H9 (cell line): ENCODE results near the gene RERE. TPM values are rescaled to one million over a fixed set of nuclear protein-coding genes. Genes with fewer than 3 reads are reported as not detected.
A peak's percentile ranks its signal among the peaks of the same experiment; 100 is the strongest.

Source experiments
- DNase-seq: peaks from one replicate; pipeline ENCODE4 v3.0.0-alpha.2; 2017
- H2AFZ ChIP-seq: one replicate; pipeline ENCODE4 v1.6.1; 2013; ENCODE audit warnings: mild to moderate bottlenecking, low read length, control low read depth, moderate library complexity
- H2AK5ac ChIP-seq: 2 replicates; pipeline ENCODE4 v1.6.1; 2013; ENCODE audit warnings: low read length, control low read depth, mixed read lengths; ENCODE audit not compliant: insufficient read length
- H2BK120ac ChIP-seq: one replicate; pipeline ENCODE4 v1.6.1; 2013; ENCODE audit warnings: low read depth, mild to moderate bottlenecking, low read length, control low read depth, inconsistent platforms; ENCODE audit not compliant: poor library complexity, severe bottlenecking
- H2BK12ac ChIP-seq: 2 replicates; pipeline ENCODE4 v1.6.1; 2013; ENCODE audit warnings: low read length, control low read depth, mixed read lengths, low read depth; ENCODE audit not compliant: insufficient read length
- H2BK15ac ChIP-seq: 2 replicates; pipeline ENCODE4 v1.6.1; 2013; ENCODE audit warnings: low read depth, low read length, control low read depth
- H2BK20ac ChIP-seq: one replicate; pipeline ENCODE4 v1.6.1; 2013; ENCODE audit warnings: low read depth, mild to moderate bottlenecking, low read length, control low read depth, inconsistent platforms; ENCODE audit not compliant: poor library complexity, severe bottlenecking
- H2BK5ac ChIP-seq: 2 replicates; pipeline ENCODE4 v1.6.1; 2013; ENCODE audit warnings: low read length, control low read depth, mixed read lengths; ENCODE audit not compliant: insufficient read length
- H3K14ac ChIP-seq: 2 replicates; pipeline ENCODE4 v1.6.1; 2013; ENCODE audit warnings: low read length, control low read depth; ENCODE audit not compliant: insufficient read depth
- H3K18ac ChIP-seq: 2 replicates; pipeline ENCODE4 v1.6.1; 2013; ENCODE audit warnings: low read depth, mild to moderate bottlenecking, mixed read lengths, low read length, control low read depth; ENCODE audit not compliant: insufficient read length
- H3K23ac ChIP-seq: 2 replicates; pipeline ENCODE4 v1.6.1; 2013; ENCODE audit warnings: low read length, control low read depth, mixed read lengths, low read depth; ENCODE audit not compliant: insufficient read length
- H3K23me2 ChIP-seq: 2 replicates; pipeline ENCODE4 v1.6.1; 2013; ENCODE audit warnings: low read depth, mild to moderate bottlenecking, mixed read lengths, low read length, control low read depth; ENCODE audit not compliant: insufficient read length, poor library complexity, severe bottlenecking
- H3K27ac ChIP-seq: 2 replicates; pipeline ENCODE4 v1.5.1; 2013; ENCODE audit warnings: low read length, control low read depth, mixed read lengths, low read depth; ENCODE audit not compliant: insufficient read length
- H3K27me3 ChIP-seq: 2 replicates; pipeline ENCODE4 v1.6.1; 2013; ENCODE audit warnings: low read length, control low read depth, inconsistent platforms; ENCODE audit not compliant: insufficient read depth
- H3K4ac ChIP-seq: 2 replicates; pipeline ENCODE4 v1.6.1; 2013; ENCODE audit warnings: low read depth, mild to moderate bottlenecking, control low read depth, inconsistent platforms, low read length, moderate library complexity
- H3K4me1 ChIP-seq: 2 replicates; pipeline ENCODE4 v1.6.1; 2013; ENCODE audit warnings: low read length, control low read depth, inconsistent platforms; ENCODE audit not compliant: insufficient read depth
- H3K4me2 ChIP-seq: 2 replicates; pipeline ENCODE4 v1.6.1; 2013; ENCODE audit warnings: low read length, control low read depth, mixed read lengths; ENCODE audit not compliant: insufficient read length, insufficient read depth
- H3K56ac ChIP-seq: 2 replicates; pipeline ENCODE4 v1.6.1; 2013; ENCODE audit warnings: low read depth, mild to moderate bottlenecking, mixed read lengths, low read length, control low read depth; ENCODE audit not compliant: insufficient read length
- H3K79me1 ChIP-seq: 2 replicates; pipeline ENCODE4 v1.6.1; 2013; ENCODE audit warnings: low read depth, mild to moderate bottlenecking, moderate library complexity, low read length, control low read depth, inconsistent platforms; ENCODE audit not compliant: insufficient read depth, poor library complexity, severe bottlenecking
- H3K79me2 ChIP-seq: 2 replicates; pipeline ENCODE4 v1.6.1; 2013; ENCODE audit warnings: low read length, control low read depth, inconsistent platforms; ENCODE audit not compliant: insufficient read depth
- H3K9ac ChIP-seq: 2 replicates; pipeline ENCODE4 v1.6.1; 2013; ENCODE audit warnings: low read length, control low read depth, mixed read lengths; ENCODE audit not compliant: insufficient read length; ENCODE audit errors: extremely low read depth
- H3K9me3 ChIP-seq: one replicate; pipeline ENCODE4 v1.6.1; 2013; ENCODE audit warnings: low read depth, low read length, inconsistent platforms; ENCODE audit not compliant: control insufficient read depth
- H3T11ph ChIP-seq: one replicate; pipeline ENCODE4 v1.6.1; 2013; ENCODE audit warnings: mild to moderate bottlenecking, low read length, control low read depth, inconsistent platforms
- H4K20me1 ChIP-seq: one replicate; pipeline ENCODE4 v1.6.1; 2013; ENCODE audit not compliant: control insufficient read depth, insufficient read length, insufficient read depth
- H4K5ac ChIP-seq: 2 replicates; pipeline ENCODE4 v1.6.1; 2013; ENCODE audit warnings: low read depth, mild to moderate bottlenecking, mixed read lengths, low read length, control low read depth; ENCODE audit not compliant: insufficient read length
- H4K8ac ChIP-seq: replicated peaks from 2 replicates; pipeline ENCODE4 v1.6.1; 2013; ENCODE audit warnings: low read length, control low read depth, mixed read lengths, low read depth; ENCODE audit not compliant: insufficient read length
- H4K91ac ChIP-seq: 2 replicates; pipeline ENCODE4 v1.6.1; 2013; ENCODE audit warnings: low read depth, mild to moderate bottlenecking, moderate library complexity, mixed read lengths, low read length, control low read depth; ENCODE audit not compliant: insufficient read length
- H3K27ac Mint-ChIP-seq, 3 experiments: 2 replicates in 2 of 3; 3 replicates in 1 of 3; pipeline ENCODE4 v1.8.0; 2020 to 2021; ENCODE audit warnings: mixed read lengths in 3 of 3, mild to moderate bottlenecking in 1 of 3, moderate library complexity in 1 of 3
- H3K27me3 Mint-ChIP-seq: 2 replicates; pipeline ENCODE4 v1.8.0; 2021; ENCODE audit warnings: low read depth, mild to moderate bottlenecking, moderate library complexity, mixed read lengths
- H3K36me3 Mint-ChIP-seq, 3 experiments: 2 replicates in 2 of 3; 3 replicates in 1 of 3; pipeline ENCODE4 v1.8.0; 2020 to 2021; ENCODE audit warnings: low read depth in 3 of 3, mixed read lengths in 3 of 3; ENCODE audit not compliant: insufficient read depth in 1 of 3
- H3K4me1 Mint-ChIP-seq, 2 experiments: 2 replicates each; pipeline ENCODE4 v1.8.0; 2020; ENCODE audit warnings: mixed read lengths in 2 of 2
- H3K4me3 Mint-ChIP-seq, 2 experiments: 2 replicates in 1 of 2; 3 replicates in 1 of 2; pipeline ENCODE4 v1.8.0; 2020 to 2021; ENCODE audit warnings: mild to moderate bottlenecking in 2 of 2, mixed read lengths in 2 of 2, moderate library complexity in 1 of 2
- H3K9me3 Mint-ChIP-seq, 2 experiments: 2 replicates in 1 of 2; 3 replicates in 1 of 2; pipeline ENCODE4 v1.8.0; 2020; ENCODE audit warnings: mild to moderate bottlenecking in 2 of 2, mixed read lengths in 2 of 2, moderate library complexity in 1 of 2
- WGBS: extraction: QIAGEN DNeasy Blood & Tissue Kit; methylation state at CpG from one replicate; pipeline ENCODE4 v1.1.7; 2013; ENCODE audit warnings: missing lambda C conversion rate, low lambda C conversion rate, mixed read lengths; ENCODE audit not compliant: insufficient read length; ENCODE audit errors: extremely low coverage; 5-methylcytosine and 5-hydroxymethylcytosine counted together
- total RNA-seq: library from RNA; stranded (reverse); gene quantifications from 2 replicates; pipeline ENCODE4 v1.2.1, GENCODE V29; 2021
- TF ChIP-seq, protein P1 (sequence below): fragments of 200-600 bp; sonication (generic); conservative IDR thresholded peaks from 3 replicates; pipeline ENCODE4 v1.8.0; 2021; ENCODE audit warnings: antibody characterized with exemption, mild to moderate bottlenecking

RERE gene
- total RNA-seq, 1 experiment from 2014 or later: 103 TPM

DNA sequence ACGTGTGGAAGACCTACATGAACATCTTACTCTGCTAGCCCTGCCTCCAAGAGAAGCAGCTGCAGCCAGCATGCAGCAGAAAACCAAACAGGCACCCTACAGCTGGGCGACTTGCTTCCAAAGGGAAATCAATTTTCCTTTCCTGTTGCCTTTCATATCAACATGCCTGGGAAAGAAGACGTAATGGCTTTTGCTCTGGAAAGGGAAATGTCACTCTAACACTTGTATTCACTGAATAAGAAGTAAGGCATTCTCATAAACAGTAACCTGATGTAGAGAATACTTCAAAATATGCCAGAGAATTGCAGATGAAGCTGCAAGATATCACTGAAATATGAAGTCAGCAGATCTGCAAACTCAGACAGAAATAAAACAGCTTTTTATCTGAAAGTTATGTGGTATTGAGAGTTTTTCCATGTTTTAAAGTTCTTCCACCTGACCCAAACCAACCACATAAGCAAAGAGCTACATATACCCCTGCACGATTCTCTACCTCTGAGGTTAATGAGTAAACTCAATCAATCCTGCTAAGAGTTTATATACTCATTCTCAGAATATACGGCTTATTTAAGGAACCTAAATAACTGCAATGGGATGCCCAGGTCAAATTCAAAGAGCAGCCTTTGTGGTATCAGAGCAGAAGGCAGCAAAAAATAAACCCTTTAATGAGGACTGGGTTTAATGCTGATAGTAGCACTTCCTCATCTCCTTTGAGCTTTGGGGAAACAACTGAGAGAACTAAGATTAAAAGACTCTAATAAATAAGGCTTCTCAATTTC, 150.9 kb downstream of the RERE start:
- H2BK20ac ChIP-seq: no peak overlapping the region
- no peak overlapping the region for H2AK5ac ChIP-seq
- TF ChIP-seq, protein P1, sequence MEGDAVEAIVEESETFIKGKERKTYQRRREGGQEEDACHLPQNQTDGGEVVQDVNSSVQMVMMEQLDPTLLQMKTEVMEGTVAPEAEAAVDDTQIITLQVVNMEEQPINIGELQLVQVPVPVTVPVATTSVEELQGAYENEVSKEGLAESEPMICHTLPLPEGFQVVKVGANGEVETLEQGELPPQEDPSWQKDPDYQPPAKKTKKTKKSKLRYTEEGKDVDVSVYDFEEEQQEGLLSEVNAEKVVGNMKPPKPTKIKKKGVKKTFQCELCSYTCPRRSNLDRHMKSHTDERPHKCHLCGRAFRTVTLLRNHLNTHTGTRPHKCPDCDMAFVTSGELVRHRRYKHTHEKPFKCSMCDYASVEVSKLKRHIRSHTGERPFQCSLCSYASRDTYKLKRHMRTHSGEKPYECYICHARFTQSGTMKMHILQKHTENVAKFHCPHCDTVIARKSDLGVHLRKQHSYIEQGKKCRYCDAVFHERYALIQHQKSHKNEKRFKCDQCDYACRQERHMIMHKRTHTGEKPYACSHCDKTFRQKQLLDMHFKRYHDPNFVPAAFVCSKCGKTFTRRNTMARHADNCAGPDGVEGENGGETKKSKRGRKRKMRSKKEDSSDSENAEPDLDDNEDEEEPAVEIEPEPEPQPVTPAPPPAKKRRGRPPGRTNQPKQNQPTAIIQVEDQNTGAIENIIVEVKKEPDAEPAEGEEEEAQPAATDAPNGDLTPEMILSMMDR: no peak
- no peak overlapping the region for H3K4ac ChIP-seq
- no peak overlapping the region for H3K18ac ChIP-seq
- Mint-ChIP-seq H3K4me3 (peak overlapping the region in 1 of 2 experiments; percentile 10; a peak in 1 of 5 replicates), H3K4me1 (peaks cover 32 to 38% of the 10 kb centered on the region in 2 experiments), H3K36me3 (no peaks in the 10 kb centered on the region), H3K27me3 (no peaks in the 10 kb centered on the region), H3K27ac (peak overlapping the region in 1 of 3 experiments; percentile 16; a peak in 2 of 7 replicates), H3K9me3 (no peaks in the 10 kb centered on the region)
- H3K4me2 ChIP-seq: peak overlapping the region; percentile 24
- no peaks in the 10 kb centered on the region for H3K23me2 ChIP-seq
- no peak overlapping the region for H3K9ac ChIP-seq
- no peaks in the 10 kb centered on the region for H3K27me3 ChIP-seq
- H3K23ac ChIP-seq: no peak overlapping the region
- H2BK5ac ChIP-seq: no peak overlapping the region
- no peak overlapping the region for H3T11ph ChIP-seq
- no peak overlapping the region for H4K91ac ChIP-seq
- H2BK15ac ChIP-seq: no peak overlapping the region
- no peak for DNase-seq
- H3K56ac ChIP-seq: no peak overlapping the region
- no peak overlapping the region for H2BK120ac ChIP-seq
- H2BK12ac ChIP-seq: no peak overlapping the region
- H2AFZ ChIP-seq: no peak overlapping the region
- H4K5ac ChIP-seq: no peak overlapping the region
- H3K4me1 ChIP-seq: peaks cover 22% of the 10 kb centered on the region
- no peaks in the 10 kb centered on the region for H3K79me1 ChIP-seq
- no peaks in the 10 kb centered on the region for H3K9me3 ChIP-seq
- no peak overlapping the region for H4K8ac ChIP-seq
- H3K79me2 ChIP-seq: peaks cover 73% of the 10 kb centered on the region
- no peaks in the 10 kb centered on the region for H4K20me1 ChIP-seq
- WGBS: no CpG with 5 or more reads among the region's 5 CpGs
- H3K14ac ChIP-seq: no peak overlapping the region
- no peak overlapping the region for H3K27ac ChIP-seq
